GM19372 (cell line): Measurements from ENCODE around the gene TRAF6.
A peak's percentile ranks its signal among the peaks of the same experiment; 100 is the strongest.
"Not testable (repeated sequence)": the region's sequence is repeated elsewhere in the genome, so short reads cannot be mapped to it uniquely, and the experiment has no call there.

Experiments
- ATAC-seq: cut with Tn5 transposase; IDR thresholded peaks from one replicate; pipeline ENCODE4 v1.9.1; 2021; ENCODE audit warnings: mild to moderate bottlenecking, low read depth, moderate library complexity; ENCODE audit not compliant: unreplicated experiment

The TRAF6 gene, protein sequence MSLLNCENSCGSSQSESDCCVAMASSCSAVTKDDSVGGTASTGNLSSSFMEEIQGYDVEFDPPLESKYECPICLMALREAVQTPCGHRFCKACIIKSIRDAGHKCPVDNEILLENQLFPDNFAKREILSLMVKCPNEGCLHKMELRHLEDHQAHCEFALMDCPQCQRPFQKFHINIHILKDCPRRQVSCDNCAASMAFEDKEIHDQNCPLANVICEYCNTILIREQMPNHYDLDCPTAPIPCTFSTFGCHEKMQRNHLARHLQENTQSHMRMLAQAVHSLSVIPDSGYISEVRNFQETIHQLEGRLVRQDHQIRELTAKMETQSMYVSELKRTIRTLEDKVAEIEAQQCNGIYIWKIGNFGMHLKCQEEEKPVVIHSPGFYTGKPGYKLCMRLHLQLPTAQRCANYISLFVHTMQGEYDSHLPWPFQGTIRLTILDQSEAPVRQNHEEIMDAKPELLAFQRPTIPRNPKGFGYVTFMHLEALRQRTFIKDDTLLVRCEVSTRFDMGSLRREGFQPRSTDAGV

DNA sequence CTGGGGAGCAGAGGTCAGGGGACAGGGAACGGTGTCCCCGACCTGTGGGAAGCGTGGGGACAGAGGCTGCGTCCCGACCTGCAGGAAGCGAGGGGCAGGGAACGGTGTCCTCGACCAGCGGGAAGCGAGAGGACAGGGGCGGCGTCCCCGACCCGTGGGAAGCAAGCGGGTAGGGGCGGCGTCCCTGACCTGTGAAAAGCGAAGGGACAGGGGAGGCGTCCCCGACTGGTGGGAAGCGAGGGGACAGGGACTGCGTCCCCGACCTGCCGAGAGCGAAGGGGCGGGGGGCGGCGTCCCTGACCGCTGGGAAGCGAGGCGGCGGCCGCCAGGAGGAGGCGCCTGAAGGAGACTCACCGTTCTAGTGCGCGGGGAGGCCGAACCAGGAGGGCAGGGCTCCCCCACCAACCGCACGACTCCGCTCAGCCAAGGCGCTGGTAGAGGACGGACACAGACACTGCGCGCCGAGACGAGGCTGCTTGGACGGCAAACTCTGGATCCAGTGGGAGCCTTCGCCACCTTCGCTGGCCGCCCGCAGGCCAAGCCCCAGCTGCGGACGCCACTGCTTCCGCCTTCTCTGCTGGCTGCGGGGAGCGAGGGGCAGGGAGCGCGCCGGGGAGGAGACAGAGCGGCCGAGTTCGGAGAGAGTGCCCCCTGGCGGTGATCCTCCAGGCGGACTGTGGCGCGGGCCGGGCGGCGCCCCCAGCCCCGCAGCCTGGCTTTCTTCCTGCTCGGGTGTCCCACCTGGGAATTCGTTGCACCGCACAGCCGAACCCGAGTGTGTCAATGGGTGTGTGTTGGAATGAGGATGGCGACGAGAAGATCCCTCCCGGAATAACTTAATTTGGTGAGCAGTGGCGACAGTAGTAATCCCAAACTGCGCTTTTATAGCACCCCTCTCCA lies at the start of gene TRAF6:
TRAF6 (minus strand) TSS at position 579 of the 900 bp plus-strand sequence. CDS start 8,757 bp downstream, outside the sequence.
- peak; percentile 92 for ATAC-seq

DNA sequence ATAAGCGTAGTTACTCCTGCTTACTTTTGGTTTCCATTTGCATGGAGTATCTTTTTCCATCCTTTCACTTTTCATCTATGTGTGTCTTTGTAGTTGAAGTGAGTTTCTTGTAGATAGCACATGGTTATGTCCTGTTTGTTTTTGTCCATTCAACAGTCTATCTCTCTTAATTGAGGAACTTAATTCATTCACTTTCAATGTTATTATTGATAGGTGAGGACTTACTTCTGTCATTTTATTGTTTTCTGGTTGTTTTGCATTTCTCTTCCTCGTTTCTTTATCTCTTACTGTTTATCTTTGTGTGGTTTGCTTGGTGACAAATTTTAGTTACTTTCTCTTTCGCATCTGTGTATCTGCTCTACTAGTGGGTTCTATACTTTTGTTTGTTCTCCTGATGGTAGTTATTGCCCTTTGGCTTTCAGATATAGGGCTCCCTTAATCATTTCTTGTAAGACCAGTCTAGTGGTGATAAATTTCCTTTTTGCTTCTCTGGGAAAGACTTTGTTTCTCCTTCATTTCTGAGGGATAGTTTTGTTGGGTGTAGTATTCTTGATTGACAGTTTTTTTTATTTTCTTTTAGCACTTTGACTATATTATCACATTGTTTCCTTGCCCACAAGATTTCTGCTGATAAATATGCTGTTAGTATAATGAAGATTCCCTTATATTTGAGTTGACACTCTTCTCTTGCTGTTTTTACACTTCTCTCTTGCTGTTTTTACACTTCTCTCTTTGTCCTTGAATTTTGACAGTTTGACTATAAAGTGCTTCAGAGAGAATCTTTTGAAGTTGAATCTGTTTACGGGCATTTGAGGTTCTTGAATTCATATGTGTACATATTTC lies 48.7 kb upstream of the TRAF6 start:
- no peak for ATAC-seq

- ATAC-seq: no peak
Observed at GRCh38 chr11:36557991-36558390, 47.9 kb upstream of the TRAF6 start.

GRCh38 chr11:36557390-36557789 lies 47.3 kb upstream of the TRAF6 start:
- not testable (repeated sequence) for ATAC-seq

- ATAC-seq: no peak
Observed at GRCh38 chr11:36550385-36551115, 40.5 kb upstream of the TRAF6 start.

DNA sequence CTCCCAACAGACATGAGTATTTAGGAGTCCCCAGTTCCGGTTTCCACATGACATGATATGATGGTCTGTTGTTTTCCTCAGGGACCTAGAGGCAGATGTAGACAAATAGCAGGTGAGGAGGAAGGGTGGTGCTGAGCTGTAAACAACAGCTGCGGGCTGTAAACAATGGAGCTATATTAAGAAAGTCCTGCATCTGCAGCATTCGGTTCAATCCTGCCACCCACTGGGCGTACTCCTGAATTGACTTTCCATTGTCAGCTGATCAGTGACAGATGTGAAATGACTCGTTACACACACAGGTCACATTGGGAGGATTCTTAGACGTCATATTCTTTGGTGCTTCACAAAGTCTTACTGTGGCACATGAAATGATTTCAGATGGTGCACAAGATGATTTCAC lies 30.9 kb upstream of the TRAF6 start:
- peak; percentile 98 for ATAC-seq

DNA sequence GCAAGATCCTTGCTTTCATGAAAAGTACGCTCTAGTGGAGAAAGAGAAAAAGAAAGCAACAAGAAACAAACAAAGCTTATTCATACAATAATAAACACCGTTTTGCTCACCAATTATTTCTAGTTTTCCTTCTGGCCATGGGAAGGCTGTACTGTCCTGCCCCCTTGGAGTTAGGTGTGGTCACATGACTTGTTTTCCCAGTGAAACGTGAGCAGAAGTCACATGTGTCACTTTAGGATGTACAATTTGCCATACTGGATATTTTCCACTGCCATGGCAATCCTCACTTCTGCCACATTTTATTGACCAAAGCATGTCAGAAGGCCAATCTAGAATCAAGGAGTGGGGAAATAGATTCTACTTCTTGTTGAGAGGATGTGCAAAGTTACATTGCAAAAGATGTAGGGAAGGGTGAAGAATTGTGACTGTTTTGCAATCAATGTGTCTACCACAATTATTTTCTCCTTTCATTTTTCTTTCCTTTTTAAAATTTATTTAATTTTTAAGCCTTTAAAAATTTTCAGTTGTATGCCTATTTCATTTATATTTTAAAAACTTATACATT lies 24.3 kb upstream of the TRAF6 start:
- no peak for ATAC-seq

DNA sequence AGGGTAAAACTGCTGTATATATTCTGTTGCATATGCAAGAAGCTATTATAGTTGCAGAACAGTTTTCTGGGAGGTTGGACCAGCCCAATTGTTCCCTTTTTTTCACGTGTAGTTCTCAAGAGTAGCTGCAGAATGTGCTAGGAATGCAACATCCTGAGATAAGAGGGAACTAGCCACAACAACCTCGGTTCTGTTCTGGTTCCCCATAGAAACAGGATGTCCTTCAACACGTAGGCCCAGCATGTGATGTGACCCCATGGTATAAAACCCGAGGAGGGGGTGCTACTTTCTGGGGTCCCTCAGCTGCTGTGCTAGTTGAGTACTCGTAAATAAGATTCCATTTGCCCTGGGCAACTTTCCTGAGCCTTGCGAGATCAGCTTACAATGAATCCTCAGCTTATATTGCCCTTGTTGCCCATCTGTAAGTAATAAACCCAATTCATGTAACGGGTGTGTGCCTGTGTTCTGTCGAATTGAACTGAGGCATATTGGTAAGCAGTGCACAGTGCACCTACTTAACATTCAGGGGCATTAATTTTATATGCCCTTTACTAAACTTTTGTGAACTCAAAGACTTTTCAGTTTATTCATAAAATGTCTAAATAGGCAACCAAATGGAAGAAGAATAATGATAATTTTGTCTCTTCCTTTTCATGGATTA lies 23.0 kb upstream of the TRAF6 start:
- ATAC-seq: no peak

DNA sequence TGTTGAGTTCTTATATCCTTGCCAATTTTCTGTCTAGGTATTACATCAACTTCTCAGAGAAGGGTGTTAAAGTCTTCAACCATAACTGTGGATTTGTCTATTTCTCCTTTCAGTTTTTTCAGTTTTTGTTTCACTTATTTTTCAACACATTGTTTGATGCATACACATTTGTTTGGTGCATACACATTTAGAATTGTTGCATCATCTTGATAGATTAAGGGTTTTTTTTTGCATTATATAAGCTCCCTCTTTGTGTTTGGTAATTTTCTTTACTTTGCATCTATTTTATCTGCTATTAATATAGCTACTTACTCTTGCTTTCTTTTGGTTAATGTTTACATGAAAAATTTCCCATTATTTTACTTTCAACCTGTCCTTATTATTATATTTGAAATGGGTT lies 20.8 kb upstream of the TRAF6 start:
- ATAC-seq: no peak

GRCh38 chr11:36513965-36514364 lies 3.9 kb upstream of the TRAF6 start:
- no peak for ATAC-seq

DNA sequence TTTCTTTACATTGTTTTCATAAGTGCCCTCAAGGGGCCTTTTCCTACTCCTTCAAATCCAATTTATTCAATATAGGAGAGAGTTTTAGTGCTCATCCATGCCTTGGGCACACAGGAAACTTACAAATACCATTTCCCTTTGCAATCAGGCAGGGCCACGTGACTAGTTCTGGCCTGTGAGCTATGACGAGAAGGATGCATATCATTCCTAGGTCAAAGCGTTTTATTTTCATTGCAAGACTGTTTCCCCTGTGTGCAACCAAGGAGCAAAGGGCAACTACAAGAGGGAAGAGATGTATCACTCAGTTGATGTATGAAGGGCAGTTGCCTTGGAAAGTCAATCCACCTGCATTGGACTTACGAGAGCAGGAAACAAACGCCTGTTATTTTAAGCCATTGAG lies 1.9 kb upstream of the TRAF6 start:
- ATAC-seq: no peak

DNA sequence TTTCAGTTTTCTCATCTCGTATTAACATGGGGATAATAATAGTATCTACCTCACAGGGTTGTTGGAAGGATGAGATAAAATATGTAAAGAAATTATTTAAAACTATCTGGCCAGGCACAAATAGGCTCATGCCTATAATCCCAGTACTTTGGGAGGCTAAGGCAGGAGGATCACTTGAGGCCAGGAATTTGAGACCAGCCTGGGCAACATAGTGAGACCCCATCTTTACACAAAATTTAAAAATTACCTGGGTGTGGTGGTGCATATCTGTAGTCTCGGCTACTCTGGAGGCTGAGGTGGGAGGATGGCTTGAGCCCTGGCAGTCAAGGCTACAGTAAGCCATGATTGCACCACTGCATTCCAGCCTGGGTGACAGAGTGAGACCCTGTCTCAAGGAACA lies 990 bp upstream of the TRAF6 start:
- not testable (repeated sequence) for ATAC-seq

DNA sequence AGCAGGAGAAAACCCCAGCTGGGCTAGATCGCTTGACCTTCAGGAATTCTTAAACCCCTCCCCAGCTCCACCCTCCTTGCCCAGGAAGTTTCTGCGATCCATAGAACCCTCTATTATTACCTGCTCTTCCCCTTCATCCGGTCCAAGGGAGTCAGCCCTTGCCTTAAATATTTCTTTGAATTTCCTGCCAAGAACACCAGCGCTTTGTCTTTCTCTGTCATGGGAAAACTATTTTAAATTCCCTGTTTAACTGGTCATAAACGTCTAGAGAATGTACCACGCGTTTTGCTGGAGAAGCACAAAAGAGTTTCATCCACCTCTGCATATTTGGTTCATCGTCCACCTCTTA lies 496 bp upstream of the TRAF6 start:
- ATAC-seq: no peak

- peak; percentile 10 for ATAC-seq
Observed at GRCh38 chr11:36509201-36509639, 852 bp downstream of the TRAF6 start.

DNA sequence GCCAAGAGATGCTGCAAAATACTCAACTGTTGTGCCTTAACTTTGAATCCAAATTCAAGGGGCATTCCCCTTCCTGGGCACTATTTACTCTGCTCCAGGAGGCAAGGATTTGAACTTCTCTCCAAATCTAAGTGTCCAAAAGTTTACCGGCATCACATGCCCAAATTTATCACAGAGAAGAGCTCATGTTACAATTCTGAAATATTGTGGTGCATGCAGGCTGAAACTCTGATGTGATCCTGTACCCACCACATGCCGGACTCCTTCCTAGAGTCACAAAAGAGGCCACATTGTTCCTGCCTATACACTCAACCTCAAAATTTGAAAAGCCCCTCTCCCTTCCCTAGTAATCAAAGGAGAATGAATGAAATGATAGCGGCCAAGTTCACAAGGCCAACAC lies 1.3 kb downstream of the TRAF6 start:
- ATAC-seq: no peak

- ATAC-seq: no peak
Observed at GRCh38 chr11:36507824-36508489, 2.1 kb downstream of the TRAF6 start.

DNA sequence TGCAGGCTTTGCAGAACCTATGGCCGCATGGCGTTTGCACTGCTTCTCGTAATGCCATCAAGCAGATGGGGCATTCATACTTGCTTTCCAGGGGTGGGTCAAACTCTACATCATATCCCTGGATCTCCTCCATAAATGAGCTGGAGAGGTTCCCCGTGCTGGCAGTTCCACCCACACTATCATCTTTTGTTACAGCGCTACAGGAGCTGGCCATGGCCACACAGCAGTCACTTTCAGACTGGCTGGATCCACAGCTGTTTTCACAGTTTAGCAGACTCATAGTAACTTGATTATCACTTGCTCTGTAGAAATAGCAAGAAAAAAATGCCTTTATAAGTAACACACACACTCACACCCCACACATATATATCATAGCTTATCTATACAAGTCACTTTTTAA lies 8.8 kb downstream of the TRAF6 start:
- no peak for ATAC-seq

- peak; percentile 90 for ATAC-seq
Observed at GRCh38 chr11:36500315-36500721, 9.8 kb downstream of the TRAF6 start.
